HG03060 (cell line): ENCODE results near the gene PLPPR3.

ENCODE experiments used
- ATAC-seq: cut with Tn5 transposase; IDR thresholded peaks from one replicate; pipeline ENCODE4 v1.9.1; 2021; ENCODE audit warnings: low read depth, moderate number of reproducible peaks; ENCODE audit not compliant: unreplicated experiment

The PLPPR3 gene

DNA sequence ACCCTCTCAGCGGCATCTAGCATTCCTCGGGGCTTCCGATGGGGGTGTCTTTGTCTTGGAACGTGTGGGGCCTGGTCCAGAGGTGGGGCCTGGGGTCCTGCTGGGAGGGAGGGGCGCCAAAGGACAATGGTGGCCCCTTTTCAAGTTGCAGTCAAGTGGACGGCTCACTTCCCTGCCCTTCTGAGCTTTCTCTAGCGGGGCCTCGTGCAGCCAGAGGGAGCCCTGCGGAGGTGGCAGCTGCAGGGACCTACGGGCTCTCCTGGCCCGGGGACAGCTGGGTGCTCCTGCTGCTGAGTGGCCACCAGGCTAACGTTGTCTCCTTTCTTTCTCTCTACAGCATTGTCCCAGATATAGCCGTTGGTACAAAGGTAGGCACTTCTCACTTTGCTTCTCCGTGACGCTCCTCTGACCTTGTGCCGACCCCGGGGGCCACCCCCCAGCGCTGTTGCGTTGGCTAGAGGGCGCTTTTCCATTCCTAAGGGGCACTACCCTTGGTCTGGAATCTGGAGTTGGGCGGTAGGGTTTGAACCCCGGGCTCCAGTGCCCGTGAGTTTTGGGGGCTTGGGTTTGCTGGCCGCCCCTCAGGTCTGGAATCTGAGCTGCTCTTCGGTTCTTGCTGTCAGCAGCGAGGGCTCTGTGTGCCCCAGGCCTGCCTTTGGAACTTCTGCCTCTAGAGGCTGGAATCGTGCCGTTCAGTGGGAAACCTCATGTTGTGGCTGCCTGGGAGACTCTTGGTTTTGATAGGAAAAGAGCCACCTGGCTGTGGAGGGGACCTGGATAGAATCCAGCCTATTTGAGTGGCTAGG, 22.5 kb downstream of the PLPPR3 start:
- ATAC-seq, result no peak

DNA sequence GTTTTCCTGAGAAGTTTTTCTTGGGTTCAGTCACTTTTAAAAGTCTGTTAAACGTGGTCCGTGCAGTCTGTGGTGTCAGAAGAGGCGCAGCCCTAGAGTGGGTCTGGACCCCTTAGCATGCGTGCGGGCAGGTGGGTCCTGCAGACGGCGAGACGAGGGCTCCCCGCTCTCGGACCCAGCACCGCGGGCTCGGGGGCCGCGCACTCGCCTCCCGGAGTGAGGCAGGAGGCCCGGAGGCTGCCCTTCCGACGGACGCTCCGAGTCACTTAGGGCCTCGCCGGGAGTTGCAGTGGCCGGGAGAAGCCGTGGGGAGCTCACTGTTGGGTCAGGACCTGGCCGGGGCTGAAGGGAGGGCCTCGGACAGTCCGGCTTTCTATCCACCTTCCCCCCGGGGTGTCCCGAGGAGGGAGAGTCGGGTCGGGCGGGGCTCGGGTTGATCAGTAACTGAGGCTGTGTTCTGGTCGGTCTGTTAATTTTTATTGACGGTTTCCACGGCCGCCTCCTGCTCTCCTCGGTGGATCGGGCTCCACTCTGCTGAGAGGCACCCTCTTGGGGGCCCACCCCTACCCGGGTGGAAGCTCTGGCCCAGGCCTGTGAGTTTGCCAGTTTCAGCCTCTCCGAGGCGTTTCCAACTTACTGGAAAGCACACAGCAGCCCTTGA, 23.2 kb downstream of the PLPPR3 start:
- ATAC-seq, result no peak

DNA sequence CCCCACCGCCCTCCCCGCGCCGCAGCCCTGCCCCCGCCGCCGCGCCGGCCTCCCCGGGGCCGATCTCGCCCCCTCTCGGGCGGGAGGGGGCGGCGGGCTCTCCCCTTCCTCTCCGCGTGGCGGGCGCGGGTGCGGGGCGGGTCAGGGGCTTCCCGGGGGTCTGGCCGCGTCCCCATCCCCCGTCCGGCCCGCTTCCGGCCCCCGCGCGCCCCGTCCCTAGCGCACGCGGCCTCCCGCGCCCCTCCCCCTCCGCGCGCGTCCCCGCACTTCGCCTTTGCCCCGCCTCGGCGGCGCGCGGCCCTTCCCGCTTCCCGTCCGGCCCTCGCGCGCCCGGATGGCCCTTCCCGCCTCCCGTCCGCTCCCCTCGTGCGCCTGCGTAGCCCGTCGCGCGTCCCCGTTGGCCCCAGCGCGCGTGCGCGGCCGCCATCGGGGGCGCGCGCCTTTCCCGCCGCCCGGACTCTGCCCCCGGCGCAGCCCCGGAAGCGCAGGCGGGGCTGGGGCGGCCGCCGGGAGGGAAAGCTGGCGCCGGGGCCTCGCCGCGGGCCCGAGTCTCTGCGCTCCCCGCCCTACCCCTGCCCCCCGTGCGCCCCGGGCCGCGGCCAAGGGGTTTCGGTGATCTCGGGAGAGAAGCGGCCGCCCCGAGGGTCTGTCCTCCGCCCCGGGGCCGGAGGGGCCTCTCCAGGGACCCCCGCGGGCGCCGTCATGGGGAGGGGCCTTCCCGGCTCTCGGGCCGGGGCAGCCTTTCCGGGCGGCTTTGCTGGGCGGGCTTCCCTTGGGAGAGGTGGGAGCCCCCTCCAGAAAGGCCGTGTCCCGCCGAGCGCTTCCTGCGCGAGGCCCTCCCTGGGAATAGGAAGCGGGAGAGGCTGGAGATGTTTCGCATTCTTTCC, 24.0 kb downstream of the PLPPR3 start:
- ATAC-seq, result no peak

DNA sequence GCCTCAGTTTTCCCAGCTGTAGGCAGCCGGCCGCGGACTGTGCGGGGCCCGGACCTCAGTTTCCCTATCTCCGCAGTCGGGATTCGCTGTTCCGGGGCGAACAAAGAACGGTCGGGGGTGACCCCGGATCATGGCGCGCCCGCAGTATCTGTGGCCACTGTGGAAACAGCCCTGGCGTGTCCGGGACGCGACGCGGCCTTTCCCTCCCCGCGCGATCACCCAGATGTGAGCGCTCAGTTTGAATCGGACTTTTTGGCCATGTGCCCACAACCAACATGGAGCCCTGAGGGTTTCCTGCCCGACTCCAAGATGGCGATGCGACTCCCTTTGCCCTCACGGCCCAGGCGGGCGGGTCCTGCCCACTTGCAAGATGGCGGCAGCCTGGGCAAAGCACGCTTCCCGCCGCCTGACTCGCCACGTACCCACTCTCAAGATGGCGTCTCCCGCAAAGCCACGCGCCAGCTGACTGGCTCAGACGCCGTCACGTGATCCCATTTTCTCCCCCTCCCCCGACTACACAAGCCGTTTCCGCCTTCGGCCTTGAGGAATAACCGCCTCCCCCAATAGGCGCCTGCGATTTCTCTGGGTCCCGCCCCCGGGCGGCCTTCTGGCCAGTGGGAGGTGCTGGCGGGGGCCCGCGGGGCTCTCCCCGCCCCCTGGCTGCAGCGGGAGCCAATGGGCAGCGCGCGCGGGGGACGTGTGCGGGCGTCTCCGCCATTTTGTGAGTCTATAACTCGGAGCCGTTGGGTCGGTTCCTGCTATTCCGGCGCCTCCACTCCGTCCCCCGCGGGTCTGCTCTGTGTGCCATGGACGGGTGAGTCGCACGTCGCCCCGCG, 24.8 kb downstream of the PLPPR3 start, which contains the start of gene PTBP1:
TSS of gene PTBP1 (plus strand) at position 761 of the 836 bp plus-strand sequence. CDS start at position 807, 46 bp downstream.
- peak; percentile 68 for ATAC-seq

- ATAC-seq, result no peak
Observed at GRCh38 chr19:795691-796581, 25.8 kb downstream of the PLPPR3 start.

GRCh38 chr19:795073-795611, 26.6 kb downstream of the PLPPR3 start:
- ATAC-seq, result no peak

GRCh38 chr19:793806-794205, 27.9 kb downstream of the PLPPR3 start:
- no peak for ATAC-seq

- no peak for ATAC-seq
Observed at GRCh38 chr19:792306-792885, 29.4 kb downstream of the PLPPR3 start.

- ATAC-seq, result no peak
Observed at GRCh38 chr19:791567-792305, 30.0 kb downstream of the PLPPR3 start.

- ATAC-seq, result no peak
Observed at GRCh38 chr19:791007-791566, 30.7 kb downstream of the PLPPR3 start.

- ATAC-seq, result no peak
Observed at GRCh38 chr19:789701-790060, 32.1 kb downstream of the PLPPR3 start.

DNA sequence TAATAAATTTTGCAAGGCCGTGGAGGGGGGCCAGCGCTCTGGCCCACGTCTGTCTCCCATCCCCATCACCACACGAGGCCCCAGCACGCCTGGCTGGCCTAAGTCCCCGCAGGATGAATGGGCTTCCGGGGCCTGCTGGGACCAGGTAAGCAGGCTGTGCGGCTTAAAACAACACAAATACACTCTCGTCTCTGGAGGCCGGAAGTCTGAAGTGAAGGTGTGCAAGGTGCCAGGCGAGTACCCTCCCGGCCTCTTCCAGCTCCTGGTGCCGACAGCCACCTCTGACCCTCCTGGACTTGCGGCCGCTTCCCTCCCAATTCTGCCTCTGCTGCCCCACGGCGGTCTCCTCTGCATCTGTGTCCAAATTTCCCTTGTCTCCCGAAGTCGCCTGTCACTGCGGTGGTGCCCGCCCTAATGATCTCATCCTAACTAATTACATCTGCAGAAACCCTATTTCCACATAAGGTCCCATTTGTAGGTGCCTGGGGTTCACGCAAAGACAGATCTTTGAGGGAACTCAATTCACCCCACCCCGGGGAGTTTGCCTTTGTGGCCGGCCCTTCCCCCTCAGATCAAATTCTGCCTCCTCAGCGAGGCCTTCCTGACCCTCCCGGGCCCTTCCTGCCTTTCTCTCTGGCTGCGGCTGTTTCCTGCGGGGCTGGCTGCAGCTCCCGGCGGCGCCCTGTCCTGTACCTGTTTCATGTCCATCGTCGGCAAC, 32.6 kb downstream of the PLPPR3 start:
- no peak for ATAC-seq

DNA sequence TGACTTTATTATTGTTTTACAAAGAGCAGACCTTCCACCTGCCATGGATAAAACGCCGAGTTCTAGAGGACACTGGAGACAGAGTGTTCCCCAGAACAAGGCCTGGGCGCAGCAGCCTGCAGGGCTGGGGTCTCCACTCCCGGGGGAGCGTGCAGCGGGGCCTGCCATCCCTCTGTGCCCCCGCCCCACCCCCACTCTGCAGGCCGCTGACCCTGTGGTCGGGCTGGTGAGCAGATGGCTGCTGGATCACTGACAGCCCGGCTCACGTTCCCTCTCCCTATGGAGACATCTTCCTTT, 33.1 kb downstream of the PLPPR3 start:
- ATAC-seq, result no peak

DNA sequence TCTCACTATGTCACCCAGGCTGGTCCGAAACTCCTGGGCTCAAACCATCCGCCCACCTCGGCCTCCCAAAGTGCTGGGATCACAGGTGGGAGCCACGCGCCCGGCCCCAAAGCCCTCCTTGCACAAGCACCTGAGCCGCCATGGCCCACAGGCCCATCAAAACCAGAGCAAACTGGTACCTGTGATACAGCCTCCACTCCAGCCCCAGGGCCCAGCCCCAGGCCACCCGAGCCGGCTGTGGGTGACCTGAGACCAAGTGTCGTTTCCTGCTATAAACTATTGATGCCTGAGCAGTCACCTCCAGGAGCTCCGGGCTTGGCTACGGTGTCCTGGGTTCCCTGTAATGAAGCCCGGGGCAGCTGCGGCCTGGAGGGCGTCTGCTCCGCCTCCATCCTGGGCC, 34.2 kb downstream of the PLPPR3 start:
- ATAC-seq, result no peak

DNA sequence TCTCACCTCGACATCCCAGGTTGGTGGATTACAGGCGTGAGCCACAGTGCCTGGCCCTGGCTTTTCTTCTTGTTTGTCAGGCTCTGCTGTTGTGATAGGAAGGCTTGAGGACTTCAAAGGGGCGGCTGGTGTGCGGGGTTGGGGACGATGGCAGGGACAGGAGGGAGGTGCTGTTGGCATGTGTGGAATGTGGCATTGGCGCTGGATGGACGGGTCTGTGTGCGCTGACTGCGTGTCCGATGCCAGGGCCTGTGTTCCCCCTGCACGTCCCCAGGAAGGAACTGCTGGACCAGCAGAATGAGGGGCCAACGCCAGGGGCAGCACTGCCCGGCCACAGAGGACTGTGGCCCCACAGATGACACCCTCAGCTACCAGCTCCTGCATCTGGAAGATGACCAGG, 37.2 kb downstream of the PLPPR3 start:
- no peak for ATAC-seq

- ATAC-seq, result no peak
Observed at GRCh38 chr19:782878-783668, 38.7 kb downstream of the PLPPR3 start.
